GM21360 (cell line): Measurements from ENCODE around the gene CES2.

Source experiments
- ATAC-seq: cut with Tn5 transposase; IDR thresholded peaks from one replicate; pipeline ENCODE4 v1.9.1; 2021; ENCODE audit warnings: mild to moderate bottlenecking, moderate library complexity; ENCODE audit not compliant: unreplicated experiment

Gene CES2

GRCh38 chr16:66902648-66903543, 32.4 kb upstream of the CES2 start:
- ATAC-seq, result no peak

- ATAC-seq, result no peak
These were observed 31.5 kb upstream of the CES2 start for GRCh38 chr16:66903544-66904427.

DNA sequence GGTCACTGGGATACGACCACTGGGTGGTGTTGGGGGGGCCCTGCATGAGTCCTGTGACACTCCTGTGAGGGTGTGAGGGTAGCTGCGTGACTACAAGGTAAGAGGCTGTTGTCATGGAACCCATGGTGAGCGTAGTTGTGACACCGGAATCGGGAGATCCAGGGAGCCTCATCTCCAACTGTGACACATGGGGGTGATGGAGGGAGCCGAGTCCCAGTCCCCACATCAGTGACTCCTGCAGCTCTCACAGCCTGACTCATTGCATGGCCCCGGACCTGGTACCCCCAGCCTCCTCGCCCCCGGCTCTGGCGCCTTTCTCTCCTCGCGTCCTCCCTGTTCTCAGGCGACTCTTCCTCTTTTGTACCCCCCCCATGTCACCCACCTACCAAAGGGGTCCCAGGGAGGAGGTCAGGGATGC, 30.9 kb upstream of the CES2 start:
- ATAC-seq, result no peak

DNA sequence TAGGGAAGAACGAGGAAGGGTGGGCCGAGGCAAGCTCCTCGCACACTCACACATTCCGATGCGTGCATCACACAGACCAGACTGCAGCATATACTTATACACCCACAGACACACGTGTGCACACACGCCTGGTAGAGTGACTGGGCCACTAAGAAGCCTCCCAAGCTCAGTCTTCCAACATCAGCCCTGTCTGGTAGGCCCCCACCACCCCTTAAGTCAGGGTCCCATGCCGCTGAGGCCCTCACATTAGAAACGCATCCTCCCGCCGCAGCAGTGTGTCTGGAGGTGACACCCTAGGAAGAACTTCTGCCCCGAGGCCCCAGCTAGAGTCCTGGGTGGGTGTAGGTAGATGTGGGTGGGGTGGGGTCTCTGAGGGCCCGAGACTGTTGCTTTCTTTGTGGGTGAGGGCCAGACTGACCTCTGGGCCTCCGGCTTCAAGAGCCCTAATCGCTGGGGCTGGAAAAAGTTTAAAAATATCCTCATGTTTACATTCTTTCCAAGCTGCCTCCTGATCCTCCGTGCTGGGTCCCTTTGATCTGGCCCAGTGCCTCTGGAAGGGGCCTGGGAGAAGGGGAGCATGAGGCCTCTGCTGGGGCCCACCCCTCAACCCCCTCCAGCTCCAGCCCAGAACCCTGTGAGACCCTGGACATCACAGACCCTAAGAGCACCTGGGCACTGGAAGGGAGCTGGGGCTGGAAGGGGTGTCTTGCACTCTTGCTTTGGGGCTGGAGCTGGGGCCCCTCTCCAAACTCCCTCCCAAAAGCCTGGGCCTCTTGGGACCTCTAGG, 30.3 kb upstream of the CES2 start:
- no peak for ATAC-seq

- no peak for ATAC-seq
These were observed 29.4 kb upstream of the CES2 start for GRCh38 chr16:66905633-66906539.

- no peak for ATAC-seq
These were observed 28.1 kb upstream of the CES2 start for GRCh38 chr16:66906916-66907836.

- ATAC-seq, result no peak
These were observed 27.2 kb upstream of the CES2 start for GRCh38 chr16:66908116-66908515.

DNA sequence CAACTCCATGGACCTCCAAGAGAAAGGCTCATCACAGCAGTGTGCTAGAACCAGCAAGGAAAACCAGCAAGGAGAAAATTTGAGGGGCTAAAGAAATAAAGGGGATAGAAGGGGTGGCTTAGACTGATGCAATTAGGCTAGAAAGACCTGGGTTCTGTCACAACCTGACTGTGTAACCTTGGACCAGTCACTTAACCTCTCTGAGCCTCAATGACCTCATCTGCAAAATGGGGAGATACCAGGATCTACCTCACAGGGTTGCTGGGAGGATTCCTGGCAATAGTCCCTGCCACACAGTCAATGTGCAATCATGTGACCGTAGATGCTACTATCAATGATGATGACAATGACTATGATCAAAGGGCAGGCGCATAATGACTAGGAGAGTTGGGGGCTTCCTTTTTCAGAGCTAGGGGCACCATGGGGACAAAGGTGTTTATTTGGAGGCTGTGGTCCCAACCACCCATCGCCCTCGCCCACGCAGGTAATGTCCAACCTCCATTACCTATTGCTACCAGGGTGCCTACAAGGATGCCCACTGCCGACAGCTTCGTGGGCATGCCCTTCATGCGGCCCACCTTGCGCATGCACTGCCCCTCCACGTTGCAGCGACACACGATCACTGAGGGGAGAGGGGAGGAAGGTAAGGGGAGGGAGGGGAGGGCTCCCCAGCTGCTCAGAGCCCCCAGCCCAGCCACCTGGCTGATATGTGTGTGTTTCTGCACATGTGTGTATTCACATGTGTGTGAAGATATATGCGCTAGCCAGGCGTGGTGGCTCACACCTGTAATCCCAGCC, 26.4 kb upstream of the CES2 start:
- no peak for ATAC-seq

DNA sequence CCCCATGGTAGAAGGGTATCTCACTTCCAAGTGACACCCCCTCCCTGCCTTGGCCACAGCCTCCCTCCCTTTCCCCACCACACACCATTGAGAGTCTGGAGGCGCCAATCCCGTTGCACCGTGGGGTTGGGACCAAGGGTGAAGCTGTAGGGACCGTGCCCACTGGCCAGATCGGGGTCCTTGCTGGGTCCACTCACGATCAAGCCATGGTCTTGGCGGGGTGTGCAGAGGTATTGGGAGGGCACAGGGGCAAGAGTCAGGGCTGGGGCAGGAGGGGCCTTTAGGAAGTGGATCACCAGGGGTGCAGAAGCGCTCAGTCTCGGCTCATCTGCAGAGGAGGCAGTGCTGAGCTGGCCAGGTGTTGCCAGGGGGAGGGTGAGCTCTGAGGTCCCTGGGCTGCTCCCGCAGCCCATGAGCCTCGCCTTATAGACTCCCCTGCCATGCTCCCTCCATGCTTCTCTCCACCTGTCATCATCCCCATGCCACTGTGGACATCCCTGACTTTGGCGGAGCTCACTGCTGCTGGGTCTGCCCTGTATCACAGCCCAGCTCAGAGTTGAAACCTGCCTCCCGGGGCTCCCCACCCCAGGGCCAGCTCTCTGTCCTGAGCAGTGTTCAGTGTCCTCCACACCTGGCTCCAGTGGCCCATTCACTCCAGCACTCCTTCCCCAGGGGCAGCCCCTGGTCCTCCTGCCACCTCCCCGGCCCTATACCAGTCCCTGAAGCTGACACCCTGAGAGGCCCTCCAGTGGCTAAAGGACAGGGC, 25.0 kb upstream of the CES2 start:
- no peak for ATAC-seq

DNA sequence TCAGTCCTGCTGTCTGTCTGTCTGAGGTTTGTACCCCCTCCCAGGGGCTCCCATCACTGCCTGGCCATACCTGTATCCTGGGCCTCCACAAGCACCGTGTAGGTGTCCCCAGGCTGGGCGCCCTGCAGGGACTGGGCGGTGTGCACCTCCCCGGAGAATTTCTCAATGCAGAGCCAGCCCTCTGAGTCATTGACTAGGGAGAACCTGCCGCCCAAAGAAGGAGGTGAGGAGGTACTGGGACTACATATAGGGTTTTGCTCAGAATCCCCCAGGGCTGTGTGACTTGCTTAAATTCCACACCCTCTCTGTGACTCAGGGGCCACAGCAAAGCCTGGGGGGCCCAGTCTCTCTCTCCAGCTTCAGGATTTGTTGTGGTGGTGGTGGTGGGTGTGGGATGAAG, 24.2 kb upstream of the CES2 start:
- no peak for ATAC-seq

- no peak for ATAC-seq
These were observed 23.5 kb upstream of the CES2 start for GRCh38 chr16:66911801-66912200.

GRCh38 chr16:66913081-66913480, 22.2 kb upstream of the CES2 start:
- ATAC-seq, result no peak

DNA sequence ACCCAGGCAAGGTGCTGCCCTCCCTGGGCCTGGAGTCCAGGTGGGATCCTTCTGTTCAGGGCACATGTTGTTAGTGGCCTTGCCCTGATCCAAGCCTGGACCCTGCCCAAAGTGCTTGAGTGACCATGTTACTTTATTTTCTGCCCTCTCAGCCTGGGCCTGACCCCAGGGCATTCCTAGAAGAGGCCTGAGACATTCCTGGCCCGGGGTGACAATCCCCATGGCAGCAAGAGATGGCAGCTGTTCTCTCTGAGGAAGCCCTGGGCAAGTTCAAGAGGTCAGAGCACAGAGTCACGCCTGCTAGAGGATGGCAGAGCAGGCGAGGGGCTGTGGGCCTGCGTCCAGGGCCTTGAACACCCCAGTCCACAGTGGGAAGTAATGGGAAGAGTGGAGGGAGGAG, 21.6 kb upstream of the CES2 start:
- ATAC-seq, result no peak

- no peak for ATAC-seq
These were observed 20.8 kb upstream of the CES2 start for GRCh38 chr16:66914541-66914940.

DNA sequence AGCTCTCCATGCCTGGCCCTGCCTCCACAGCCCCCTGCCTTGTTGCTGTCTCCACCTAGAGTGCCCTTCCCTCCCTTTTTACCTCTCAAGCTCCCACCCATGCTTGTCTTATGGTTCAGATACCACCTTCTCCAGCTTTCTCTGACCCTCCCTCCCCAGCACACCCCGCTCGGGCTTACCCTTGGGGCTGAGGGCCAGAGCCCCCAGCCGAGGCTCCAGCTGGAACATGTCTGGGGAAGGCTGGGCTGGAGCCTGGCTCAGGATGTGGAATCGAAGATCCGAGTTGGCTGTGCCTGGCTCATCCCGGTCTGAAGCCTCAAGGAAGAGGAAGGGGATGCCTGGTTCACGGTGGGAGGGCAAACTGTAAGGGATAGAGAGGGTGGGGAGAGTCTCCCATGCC, 20.3 kb upstream of the CES2 start:
- no peak for ATAC-seq

DNA sequence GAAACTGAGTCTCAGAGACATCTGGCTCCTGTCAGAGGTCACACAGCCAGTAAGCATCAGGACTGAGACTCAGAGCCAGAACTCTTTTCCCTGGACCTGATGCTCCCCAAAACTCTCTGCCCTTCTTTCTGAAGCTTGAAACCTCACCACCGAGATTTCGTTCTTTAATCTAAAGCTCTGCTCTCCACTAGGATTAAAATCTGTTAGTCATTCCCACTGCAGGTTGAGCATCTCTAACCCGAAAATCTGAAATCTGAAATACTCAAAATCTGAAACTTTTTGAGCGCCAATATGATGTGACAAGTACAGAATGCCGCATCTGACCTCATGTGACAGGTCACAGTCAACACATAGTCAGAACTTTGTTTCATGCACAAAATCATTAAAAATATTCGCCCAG, 18.8 kb upstream of the CES2 start:
- ATAC-seq, result no peak

GRCh38 chr16:66917741-66918140, 17.6 kb upstream of the CES2 start:
- ATAC-seq, result no peak

DNA sequence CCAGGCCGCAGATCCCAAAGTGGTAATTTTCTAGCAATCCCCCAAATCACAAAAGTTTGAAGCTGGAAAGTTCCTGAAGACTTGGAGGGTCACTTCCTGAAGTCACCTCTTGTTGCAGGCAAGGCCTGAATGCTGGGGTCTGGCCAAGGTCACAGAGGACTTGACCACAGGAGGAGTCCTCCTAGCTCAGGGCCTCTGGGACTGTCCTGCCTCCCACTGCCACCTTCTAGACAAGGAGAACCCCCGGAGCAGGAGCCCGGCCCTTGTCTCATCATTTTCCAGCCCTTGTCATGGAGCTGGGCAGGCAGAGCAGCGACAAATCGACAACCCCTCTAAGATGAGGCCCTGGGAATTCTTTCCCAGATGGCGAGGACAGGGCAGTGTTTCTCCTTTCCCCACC, 17.0 kb upstream of the CES2 start:
- no peak for ATAC-seq
